Measurements from ENCODE around the gene ZNF394. TPM values are rescaled to one million over a fixed set of nuclear protein-coding genes. Genes with fewer than 3 reads are reported as not detected.

ZNF394 gene
- polyA plus RNA-seq, 1 donor (not counting 4 experiments of a cell fraction or from before 2014, with no cell fraction given) = 10.1 TPM

DNA sequence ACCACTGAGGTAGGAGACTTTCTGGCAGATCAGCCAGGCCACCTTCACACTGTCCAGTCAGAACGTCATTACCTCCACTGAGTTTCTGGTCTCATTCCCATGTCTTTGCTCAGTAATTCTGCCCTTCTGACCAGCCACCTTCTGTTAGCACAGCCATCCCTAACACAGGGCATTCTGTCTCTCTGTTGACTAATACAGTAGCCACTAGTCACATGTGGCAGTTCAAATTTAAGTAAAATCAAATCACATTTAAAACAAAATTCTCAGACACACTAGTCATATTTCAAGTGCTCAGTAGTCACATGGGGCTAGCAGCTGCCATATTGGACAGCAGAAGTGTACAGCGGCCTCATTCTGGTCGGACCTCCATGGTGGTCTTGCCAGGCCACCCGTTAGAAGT is 54.0 kb downstream of the ZNF394 start:
- Histone ChIP-seq H4K20me1 (ENCODE audit: control insufficient read depth, extremely low read depth, insufficient read depth, low read length) (no peaks in the 10 kb centered on the region), H3K79me2 (ENCODE audit: control insufficient read depth, insufficient read depth, low read length) (peaks cover 3% of the 10 kb centered on the region), H2AFZ (ENCODE audit: control insufficient read depth, low read length) (no peak overlapping the region), H3K4me3 (ENCODE audit: control insufficient read depth in 2 of 3, extremely low read depth in 1 of 3, insufficient read depth in 2 of 3, low read depth in 1 of 3, low read length in 3 of 3) (no peak overlapping the region), H3K4me2 (ENCODE audit: control insufficient read depth, extremely low read depth, insufficient read depth, low read depth, low read length) (no peak overlapping the region), H3K27me3 (ENCODE audit: control insufficient read depth, extremely low read depth, insufficient read depth, low read length) (no peaks in the 10 kb centered on the region), H3K9ac (ENCODE audit: control insufficient read depth, extremely low read depth, insufficient read depth, low read length) (no peak overlapping the region), H3K9me1 (ENCODE audit: control insufficient read depth, extremely low read depth, insufficient read depth, low read length) (no peaks in the 10 kb centered on the region), H3K27ac (ENCODE audit: control insufficient read depth, insufficient read depth, low read length) (no peak overlapping the region), H3K36me3 (ENCODE audit: control insufficient read depth in 2 of 2, extremely low read depth in 1 of 2, insufficient read depth in 2 of 2, low read length in 2 of 2) (peaks cover 39 to 44% of the 10 kb centered on the region in 2 experiments), H3K9me3 (ENCODE audit: control insufficient read depth, low read depth, low read length) (no peaks in the 10 kb centered on the region), H3K4me1 (ENCODE audit: control insufficient read depth, extremely low read depth, insufficient read depth, low read length) (no peaks in the 10 kb centered on the region)
- FAIRE-seq (no peak), DNase-seq (ENCODE audit: low read depth, low spot score) (no peak)
- dilution Hi-C loops (cut with MboI; ENCODE audit: extremely low pct_ligation_motif_present, low sequenced_read_pairs) = no loop called here
- TF ChIP-seq EZH2 (IDR thresholded peaks at IDR 0.05; ENCODE audit: low read length) = no peak
- TF ChIP-seq, protein P1, sequence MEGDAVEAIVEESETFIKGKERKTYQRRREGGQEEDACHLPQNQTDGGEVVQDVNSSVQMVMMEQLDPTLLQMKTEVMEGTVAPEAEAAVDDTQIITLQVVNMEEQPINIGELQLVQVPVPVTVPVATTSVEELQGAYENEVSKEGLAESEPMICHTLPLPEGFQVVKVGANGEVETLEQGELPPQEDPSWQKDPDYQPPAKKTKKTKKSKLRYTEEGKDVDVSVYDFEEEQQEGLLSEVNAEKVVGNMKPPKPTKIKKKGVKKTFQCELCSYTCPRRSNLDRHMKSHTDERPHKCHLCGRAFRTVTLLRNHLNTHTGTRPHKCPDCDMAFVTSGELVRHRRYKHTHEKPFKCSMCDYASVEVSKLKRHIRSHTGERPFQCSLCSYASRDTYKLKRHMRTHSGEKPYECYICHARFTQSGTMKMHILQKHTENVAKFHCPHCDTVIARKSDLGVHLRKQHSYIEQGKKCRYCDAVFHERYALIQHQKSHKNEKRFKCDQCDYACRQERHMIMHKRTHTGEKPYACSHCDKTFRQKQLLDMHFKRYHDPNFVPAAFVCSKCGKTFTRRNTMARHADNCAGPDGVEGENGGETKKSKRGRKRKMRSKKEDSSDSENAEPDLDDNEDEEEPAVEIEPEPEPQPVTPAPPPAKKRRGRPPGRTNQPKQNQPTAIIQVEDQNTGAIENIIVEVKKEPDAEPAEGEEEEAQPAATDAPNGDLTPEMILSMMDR (optimal IDR thresholded peaks at IDR 0.05 in 1 of 3, IDR thresholded peaks at IDR 0.05 in 1 of 3, conservative IDR thresholded peaks at IDR 0.05 in 1 of 3; ENCODE audit: extremely low read depth in 1 of 3, insufficient read depth in 2 of 3, low read length in 3 of 3) = no peak

Other genes with a start within 250 kb of the ZNF394 start
- 0.55 to 2.2 TPM (median 0.69 TPM) in 3 replicates for gene MYH16, start 227.4 kb downstream of the ZNF394 start, polyA plus RNA-seq
- gene ARPC1A, start 174.4 kb downstream of the ZNF394 start, polyA plus RNA-seq = 123 to 265 TPM (median 133 TPM) in 3 replicates
- gene ARPC1B, start 125.6 kb downstream of the ZNF394 start, polyA plus RNA-seq = 352 to 488 TPM (median 383 TPM) in 3 replicates
- 35.6 to 137 TPM (median 99.1 TPM) in 3 replicates for gene PDAP1, start 91.7 kb downstream of the ZNF394 start, polyA plus RNA-seq
- gene BUD31, start 91.3 kb downstream of the ZNF394 start, polyA plus RNA-seq = 35.8 to 73.3 TPM (median 70.1 TPM) in 3 replicates
- gene PTCD1, start 61.5 kb downstream of the ZNF394 start, polyA plus RNA-seq = 2.8 to 3.5 TPM (median 3.3 TPM) in 3 replicates
- gene CPSF4, start 61.3 kb downstream of the ZNF394 start, polyA plus RNA-seq = 21.8 to 28.6 TPM (median 25.0 TPM) in 3 replicates
- gene ATP5MF, start 34.1 kb downstream of the ZNF394 start, polyA plus RNA-seq = 741 to 2,588 TPM (median 871 TPM) in 3 replicates
- 5.4 to 17.5 TPM (median 14.7 TPM) in 3 replicates for gene ZNF789, start 27.4 kb downstream of the ZNF394 start, polyA plus RNA-seq
- gene ZKSCAN5, start 4.4 kb upstream of the ZNF394 start, polyA plus RNA-seq = 7.4 to 8.4 TPM (median 8.4 TPM) in 3 replicates
- 5.5 to 7.6 TPM (median 5.7 TPM) in 3 replicates for gene FAM200A, start 51.8 kb upstream of the ZNF394 start, polyA plus RNA-seq
- gene ZNF655, start 58.4 kb upstream of the ZNF394 start, polyA plus RNA-seq = 46.2 to 71.1 TPM (median 59.6 TPM) in 3 replicates
- 0.18 to 0.26 TPM (median 0.23 TPM) in 3 replicates for gene TMEM225B, start 98.0 kb upstream of the ZNF394 start, polyA plus RNA-seq
- 10.3 to 13.1 TPM (median 11.6 TPM) in 3 replicates for gene ZSCAN25, start 116.7 kb upstream of the ZNF394 start, polyA plus RNA-seq
- 2.0 to 4.5 TPM (median 3.4 TPM) in 3 replicates for gene CYP3A5, start 179.7 kb upstream of the ZNF394 start, polyA plus RNA-seq
- not detected in 3 replicates for gene CYP3A7, start 234.9 kb upstream of the ZNF394 start, polyA plus RNA-seq